ENCODE measurements around the gene FAM149A. TPM values are rescaled to one million over a fixed set of nuclear protein-coding genes. Genes with fewer than 3 reads are reported as not detected.

FAM149A gene
- total and polyA plus RNA-seq, 2 experiments from 2014 or later, result 10.8 to 13.3 TPM

- Mint-ChIP-seq H3K9me3 (peaks cover 10% of the 10 kb centered on the region; the same call in 2 of the 3 replicates), H3K4me3 (no peak overlapping the region), H3K36me3 (ENCODE audit: low read depth) (peaks cover 32% of the 10 kb centered on the region), H3K27me3 (ENCODE audit: insufficient read depth, low read depth, poor library complexity) (no peaks in the 10 kb centered on the region), H3K4me1 (peaks cover 21% of the 10 kb centered on the region), H3K27ac (no peak overlapping the region)
- H3K4me2 ChIP-seq, result 0 out of 2 replicates have a peak overlapping the region, but pooled peaks have one; percentile 56
- H4K20me1 ChIP-seq (replicated peaks; ENCODE audit: insufficient read depth), result no peaks in the 10 kb centered on the region
- H3K79me2 ChIP-seq (replicated peaks; ENCODE audit: insufficient read depth), result no peaks in the 10 kb centered on the region
- no peaks in the 10 kb centered on the region for H3K36me3 ChIP-seq (ENCODE audit: insufficient read depth)
- TF ChIP-seq EZH2phosphoT487 (IDR thresholded peaks at IDR 0.05; ENCODE audit: unreplicated experiment) (no peak), STAT1 (IDR thresholded peaks at IDR 0.05; ENCODE audit: unreplicated experiment) (no peak), ZNF114 (CRISPR knock-in tag; IDR thresholded peaks at IDR 0.05) (no peak), CREB1 (CRISPR knock-in tag; IDR thresholded peaks at IDR 0.05; ENCODE audit: low read depth) (no peak), JUNB (IDR thresholded peaks at IDR 0.05; ENCODE audit: unreplicated experiment) (no peak), NANOG (IDR thresholded peaks at IDR 0.05; ENCODE audit: borderline replicate concordance) (no peak), EZH2 (IDR thresholded peaks at IDR 0.05; ENCODE audit: low read depth, unreplicated experiment) (no peak), POLR2AphosphoS5 (IDR thresholded peaks at IDR 0.05; ENCODE audit: low read depth) (no peak), ETS1 (IDR thresholded peaks at IDR 0.05) (no peak), ZNF331 (CRISPR knock-in tag; IDR thresholded peaks at IDR 0.05; ENCODE audit: low read depth) (no peak), CTCF (conservative IDR thresholded peaks at IDR 0.05; ENCODE audit: low read depth in 2 of 2) (no peak)
- TF ChIP-seq, protein P1, sequence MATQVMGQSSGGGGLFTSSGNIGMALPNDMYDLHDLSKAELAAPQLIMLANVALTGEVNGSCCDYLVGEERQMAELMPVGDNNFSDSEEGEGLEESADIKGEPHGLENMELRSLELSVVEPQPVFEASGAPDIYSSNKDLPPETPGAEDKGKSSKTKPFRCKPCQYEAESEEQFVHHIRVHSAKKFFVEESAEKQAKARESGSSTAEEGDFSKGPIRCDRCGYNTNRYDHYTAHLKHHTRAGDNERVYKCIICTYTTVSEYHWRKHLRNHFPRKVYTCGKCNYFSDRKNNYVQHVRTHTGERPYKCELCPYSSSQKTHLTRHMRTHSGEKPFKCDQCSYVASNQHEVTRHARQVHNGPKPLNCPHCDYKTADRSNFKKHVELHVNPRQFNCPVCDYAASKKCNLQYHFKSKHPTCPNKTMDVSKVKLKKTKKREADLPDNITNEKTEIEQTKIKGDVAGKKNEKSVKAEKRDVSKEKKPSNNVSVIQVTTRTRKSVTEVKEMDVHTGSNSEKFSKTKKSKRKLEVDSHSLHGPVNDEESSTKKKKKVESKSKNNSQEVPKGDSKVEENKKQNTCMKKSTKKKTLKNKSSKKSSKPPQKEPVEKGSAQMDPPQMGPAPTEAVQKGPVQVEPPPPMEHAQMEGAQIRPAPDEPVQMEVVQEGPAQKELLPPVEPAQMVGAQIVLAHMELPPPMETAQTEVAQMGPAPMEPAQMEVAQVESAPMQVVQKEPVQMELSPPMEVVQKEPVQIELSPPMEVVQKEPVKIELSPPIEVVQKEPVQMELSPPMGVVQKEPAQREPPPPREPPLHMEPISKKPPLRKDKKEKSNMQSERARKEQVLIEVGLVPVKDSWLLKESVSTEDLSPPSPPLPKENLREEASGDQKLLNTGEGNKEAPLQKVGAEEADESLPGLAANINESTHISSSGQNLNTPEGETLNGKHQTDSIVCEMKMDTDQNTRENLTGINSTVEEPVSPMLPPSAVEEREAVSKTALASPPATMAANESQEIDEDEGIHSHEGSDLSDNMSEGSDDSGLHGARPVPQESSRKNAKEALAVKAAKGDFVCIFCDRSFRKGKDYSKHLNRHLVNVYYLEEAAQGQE (IDR thresholded peaks at IDR 0.05; ENCODE audit: unreplicated experiment), result no peak
- TF ChIP-seq, protein P2, sequence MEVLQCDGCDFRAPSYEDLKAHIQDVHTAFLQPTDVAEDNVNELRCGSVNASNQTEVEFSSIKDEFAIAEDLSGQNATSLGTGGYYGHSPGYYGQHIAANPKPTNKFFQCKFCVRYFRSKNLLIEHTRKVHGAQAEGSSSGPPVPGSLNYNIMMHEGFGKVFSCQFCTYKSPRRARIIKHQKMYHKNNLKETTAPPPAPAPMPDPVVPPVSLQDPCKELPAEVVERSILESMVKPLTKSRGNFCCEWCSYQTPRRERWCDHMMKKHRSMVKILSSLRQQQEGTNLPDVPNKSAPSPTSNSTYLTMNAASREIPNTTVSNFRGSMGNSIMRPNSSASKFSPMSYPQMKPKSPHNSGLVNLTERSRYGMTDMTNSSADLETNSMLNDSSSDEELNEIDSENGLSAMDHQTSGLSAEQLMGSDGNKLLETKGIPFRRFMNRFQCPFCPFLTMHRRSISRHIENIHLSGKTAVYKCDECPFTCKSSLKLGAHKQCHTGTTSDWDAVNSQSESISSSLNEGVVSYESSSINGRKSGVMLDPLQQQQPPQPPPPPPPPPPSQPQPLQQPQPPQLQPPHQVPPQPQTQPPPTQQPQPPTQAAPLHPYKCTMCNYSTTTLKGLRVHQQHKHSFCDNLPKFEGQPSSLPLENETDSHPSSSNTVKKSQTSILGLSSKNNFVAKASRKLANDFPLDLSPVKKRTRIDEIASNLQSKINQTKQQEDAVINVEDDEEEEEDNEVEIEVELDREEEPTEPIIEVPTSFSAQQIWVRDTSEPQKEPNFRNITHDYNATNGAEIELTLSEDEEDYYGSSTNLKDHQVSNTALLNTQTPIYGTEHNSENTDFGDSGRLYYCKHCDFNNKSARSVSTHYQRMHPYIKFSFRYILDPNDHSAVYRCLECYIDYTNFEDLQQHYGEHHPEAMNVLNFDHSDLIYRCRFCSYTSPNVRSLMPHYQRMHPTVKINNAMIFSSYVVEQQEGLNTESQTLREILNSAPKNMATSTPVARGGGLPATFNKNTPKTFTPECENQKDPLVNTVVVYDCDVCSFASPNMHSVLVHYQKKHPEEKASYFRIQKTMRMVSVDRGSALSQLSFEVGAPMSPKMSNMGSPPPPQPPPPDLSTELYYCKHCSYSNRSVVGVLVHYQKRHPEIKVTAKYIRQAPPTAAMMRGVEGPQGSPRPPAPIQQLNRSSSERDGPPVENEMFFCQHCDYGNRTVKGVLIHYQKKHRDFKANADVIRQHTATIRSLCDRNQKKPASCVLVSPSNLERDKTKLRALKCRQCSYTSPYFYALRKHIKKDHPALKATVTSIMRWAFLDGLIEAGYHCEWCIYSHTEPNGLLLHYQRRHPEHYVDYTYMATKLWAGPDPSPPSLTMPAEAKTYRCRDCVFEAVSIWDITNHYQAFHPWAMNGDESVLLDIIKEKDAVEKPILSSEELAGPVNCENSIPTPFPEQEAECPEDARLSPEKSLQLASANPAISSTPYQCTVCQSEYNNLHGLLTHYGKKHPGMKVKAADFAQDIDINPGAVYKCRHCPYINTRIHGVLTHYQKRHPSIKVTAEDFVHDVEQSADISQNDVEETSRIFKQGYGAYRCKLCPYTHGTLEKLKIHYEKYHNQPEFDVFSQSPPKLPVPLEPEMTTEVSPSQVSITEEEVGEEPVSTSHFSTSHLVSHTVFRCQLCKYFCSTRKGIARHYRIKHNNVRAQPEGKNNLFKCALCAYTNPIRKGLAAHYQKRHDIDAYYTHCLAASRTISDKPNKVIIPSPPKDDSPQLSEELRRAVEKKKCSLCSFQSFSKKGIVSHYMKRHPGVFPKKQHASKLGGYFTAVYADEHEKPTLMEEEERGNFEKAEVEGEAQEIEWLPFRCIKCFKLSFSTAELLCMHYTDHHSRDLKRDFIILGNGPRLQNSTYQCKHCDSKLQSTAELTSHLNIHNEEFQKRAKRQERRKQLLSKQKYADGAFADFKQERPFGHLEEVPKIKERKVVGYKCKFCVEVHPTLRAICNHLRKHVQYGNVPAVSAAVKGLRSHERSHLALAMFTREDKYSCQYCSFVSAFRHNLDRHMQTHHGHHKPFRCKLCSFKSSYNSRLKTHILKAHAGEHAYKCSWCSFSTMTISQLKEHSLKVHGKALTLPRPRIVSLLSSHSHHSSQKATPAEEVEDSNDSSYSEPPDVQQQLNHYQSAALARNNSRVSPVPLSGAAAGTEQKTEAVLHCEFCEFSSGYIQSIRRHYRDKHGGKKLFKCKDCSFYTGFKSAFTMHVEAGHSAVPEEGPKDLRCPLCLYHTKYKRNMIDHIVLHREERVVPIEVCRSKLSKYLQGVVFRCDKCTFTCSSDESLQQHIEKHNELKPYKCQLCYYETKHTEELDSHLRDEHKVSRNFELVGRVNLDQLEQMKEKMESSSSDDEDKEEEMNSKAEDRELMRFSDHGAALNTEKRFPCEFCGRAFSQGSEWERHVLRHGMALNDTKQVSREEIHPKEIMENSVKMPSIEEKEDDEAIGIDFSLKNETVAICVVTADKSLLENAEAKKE (CRISPR knock-in tag; IDR thresholded peaks at IDR 0.05), result no peak
- H3K9me2 ChIP-seq (ENCODE audit: insufficient read depth), result no peaks in the 10 kb centered on the region
- DNase-seq (ENCODE audit: low spot score) (no peak), ATAC-seq (no peak)
- H3K27ac ChIP-seq (ENCODE audit: low read depth), result no peak overlapping the region
- H3K4me3 ChIP-seq, result no peak overlapping the region
- peaks cover 10% of the 10 kb centered on the region; the same call in 1 of the 2 replicates for H3K4me1 ChIP-seq (ENCODE audit: insufficient read depth)
- peaks cover 18% of the 10 kb centered on the region; the same call in 1 of the 2 replicates for H3F3A ChIP-seq (replicated peaks; ENCODE audit: low read depth)
- H3K27me3 ChIP-seq (ENCODE audit: insufficient read depth), result no peaks in the 10 kb centered on the region
- no peak overlapping the region; the same call in 1 of the 2 replicates for H2AFZ ChIP-seq
Measured at GRCh38 chr4:186205156-186205555, 100.7 kb downstream of the FAM149A start.
